ENCODE results near the gene SIRT7.

SIRT7 gene

DNA sequence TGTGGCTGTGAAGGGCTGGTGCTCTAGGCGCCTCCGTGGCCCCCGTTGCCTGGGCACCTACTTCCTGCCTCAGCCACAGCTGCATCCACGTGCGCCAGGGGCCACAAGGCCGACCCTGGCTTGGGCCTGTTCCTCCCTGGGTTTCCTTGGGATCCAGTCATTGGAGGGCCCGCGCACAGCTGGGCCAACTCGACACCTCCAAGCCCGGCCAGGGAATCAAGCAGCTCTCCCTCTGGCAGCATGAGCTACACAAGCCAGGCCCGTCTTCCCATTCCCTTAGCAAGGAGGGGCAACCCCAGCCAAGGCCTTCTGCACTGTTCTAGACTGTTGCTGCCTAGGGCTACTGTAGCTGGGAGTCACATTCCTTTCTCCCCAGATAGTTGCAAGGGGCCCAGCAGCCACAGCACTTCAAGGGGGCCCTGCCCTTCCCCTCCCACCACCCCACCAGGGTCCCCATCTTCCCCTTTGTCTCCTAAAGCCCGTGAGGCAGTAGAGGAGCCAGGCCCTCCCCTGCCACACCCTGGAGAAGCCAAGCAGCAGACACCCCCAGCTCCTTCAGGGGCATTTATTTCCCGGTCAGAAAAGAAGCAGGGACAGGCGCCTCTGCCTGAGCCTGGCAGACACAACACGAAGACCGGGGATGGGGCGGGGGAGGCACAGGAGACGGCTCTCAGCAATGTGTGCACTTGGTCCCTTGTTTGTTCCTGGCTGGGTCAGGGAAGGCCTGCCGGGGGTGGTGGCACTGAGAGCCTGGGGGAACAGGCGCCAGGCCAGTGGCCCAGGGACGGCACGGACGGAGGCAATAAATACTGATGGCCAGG, 50.6 kb downstream of the SIRT7 start:
- DNase-seq (ENCODE audit: low spot score) (peak; percentile 34), FAIRE-seq (no peak)

DNA sequence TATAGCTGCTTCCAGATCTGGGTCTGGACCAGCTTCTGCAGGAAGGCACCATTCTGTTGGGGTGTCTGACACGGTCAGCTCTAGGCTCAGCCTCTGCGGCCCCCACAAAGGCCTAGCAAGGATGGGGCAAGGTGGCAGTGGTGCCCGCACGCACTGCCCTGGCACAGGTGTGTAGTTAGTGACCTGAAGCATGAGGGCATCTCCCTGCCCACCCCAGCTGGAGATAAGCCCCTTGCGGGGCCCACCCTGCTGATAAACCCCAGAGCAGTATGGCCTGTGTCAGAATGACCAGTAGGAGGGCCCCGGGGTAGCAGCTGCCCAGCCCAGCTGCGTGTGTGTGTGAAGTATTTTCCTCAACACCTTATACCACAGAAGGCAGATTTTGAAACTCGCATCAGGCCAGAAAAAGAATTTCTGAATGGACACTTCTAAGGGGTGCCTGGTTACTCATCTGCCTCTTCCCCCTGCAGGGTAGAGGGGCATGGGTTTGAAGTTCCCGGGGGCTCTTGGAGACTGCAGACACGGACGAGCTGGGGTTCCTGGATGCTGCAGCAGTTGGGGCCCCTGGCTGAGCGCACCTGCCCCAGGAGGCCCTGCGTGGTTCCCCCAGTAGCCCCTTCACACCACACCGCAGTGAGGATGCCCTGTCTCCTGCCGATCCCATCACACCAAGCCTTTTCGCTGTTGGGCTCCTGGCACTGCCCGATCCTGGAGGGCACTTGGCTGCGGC, 51.4 kb downstream of the SIRT7 start:
- DNase-seq (ENCODE audit: low spot score) = no peak
- FAIRE-seq = no peak

DNA sequence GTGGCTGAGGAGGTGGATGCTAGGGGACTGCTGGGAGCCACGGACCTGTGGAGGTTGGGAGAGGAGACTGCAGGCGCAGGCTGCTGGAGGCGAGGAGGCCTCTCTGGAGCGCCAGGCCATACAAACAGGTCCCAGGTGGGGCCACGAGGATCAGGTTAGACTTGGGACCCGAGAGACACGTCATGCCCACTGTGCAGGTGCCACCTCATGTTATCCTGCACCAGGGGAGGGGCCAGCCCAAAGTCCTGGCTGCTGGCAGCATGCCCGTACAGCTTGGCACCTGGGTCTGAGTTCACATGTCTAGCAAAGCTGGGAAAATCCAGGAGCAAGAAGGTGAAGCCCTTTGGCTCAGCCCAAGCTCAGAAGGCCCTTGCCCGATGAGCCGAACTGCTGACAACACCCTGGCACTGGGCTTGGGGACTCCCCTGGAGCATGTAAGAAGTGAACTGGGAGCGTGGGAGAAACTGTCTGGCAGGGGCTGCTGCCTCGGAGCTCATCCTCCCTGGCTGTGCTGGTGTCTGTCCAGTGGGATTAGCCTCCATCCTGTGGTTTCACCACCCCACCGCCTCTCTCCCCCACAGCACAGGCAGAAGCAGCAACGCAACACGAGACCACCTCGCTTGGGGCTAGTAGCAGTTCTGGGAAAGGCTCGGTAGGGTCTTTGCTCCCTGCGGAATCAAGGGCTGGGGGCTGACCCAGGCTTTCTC, 52.1 kb downstream of the SIRT7 start:
- DNase-seq (ENCODE audit: low spot score) (peak; percentile 13), FAIRE-seq (no peak)

DNA sequence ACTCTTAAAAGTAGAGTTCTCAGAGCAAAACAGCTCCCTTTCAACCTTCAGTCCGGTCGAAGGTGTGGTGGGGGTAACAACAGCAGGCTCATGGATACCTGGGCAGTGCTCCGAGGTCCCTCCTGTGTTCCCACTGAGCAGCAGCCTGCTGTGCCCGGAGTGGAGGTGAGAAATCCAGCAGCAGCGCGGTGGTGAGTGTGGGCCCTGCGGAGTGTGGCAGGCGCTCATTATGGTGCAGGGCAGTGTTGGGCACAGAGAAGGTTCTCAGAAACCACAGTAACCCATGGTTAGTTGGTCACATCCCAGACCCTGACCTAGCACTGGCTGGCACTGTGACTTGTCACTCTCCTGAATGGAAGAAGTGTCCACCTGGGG, 52.6 kb downstream of the SIRT7 start:
- DNase-seq (ENCODE audit: low spot score) (no peak), FAIRE-seq (no peak)

DNA sequence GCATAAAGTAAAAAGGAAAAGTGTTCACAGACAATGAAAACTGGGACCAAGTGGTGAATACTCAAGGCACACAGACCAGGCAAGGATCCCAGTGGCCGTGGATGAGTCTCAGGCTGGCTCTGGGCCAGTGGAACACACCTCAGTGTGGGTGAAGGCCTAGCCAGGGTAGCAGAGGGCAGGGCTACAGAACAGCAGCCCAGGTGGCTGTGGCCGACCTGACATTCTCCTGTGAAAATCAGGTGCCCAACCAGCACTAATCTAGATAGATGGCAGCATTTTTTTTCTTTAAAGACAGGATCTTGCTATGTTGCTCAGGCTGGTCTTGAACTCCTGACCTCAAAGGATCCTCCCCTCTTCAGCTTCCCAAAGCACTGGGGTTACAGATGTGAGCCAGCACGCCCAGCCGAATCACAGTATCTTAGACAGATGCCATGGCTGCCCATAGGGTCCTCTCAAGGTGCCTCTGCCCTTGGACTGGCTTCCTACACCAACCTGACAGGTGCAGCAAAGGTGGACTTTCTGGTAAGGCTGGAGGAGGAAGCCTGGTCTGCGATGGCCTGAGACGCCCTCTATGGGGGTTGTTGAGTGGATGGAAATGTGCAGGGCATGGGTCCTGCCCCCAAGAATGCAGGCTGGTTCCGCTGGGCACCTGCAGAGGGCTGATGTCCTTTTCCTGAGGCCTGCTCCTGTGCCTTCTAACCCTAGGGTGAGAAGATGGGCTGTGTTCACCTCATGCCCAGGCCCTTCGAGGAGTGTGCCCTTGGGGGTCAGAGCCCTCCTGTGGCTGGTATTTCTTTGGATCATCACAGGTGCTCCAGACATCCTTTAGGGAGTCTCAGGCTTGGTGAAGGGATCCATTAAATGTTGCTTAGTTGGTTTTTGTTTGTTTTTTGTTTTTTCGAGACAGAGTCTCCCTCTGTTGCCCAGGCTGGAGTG, 53.9 kb downstream of the SIRT7 start:
- FAIRE-seq (no peak), DNase-seq (ENCODE audit: low spot score) (no peak)

DNA sequence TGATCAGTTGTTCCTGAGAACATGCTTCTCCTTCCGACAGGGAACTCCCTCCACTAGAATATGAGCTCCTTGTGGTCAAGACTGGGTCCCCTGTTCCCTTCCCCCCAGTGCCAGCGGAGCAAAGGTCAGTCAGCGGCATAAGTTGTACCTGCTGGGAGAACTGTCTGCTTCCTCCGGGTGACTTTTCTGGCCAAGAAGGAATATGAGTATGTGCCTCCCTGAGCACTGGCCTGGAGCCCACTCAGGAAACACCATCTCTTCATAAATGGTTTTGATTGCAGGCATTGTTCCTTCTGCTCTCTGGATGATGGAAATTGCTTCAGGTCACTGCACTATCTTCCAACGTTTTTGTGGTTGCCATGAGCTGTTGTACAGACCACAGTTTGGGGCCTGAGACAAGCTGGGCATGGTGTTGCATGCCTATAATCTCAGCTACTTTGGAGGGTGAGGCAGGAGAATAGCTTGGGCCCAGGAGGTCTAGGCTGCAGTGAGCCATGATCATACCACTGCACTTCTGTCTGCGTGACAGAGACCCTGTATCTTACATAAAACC, 54.8 kb downstream of the SIRT7 start:
- no peak for DNase-seq (ENCODE audit: low spot score)
- no peak for FAIRE-seq

Measured in RCC 7860 (cell line).